Dermis microvascular lymphatic vessel endothelial cell (primary cell): ENCODE measurements around the gene RPN2. TPM values are rescaled to one million over a fixed set of nuclear protein-coding genes. Genes with fewer than 3 reads are reported as not detected.

Experiments used
- DNase-seq, 2 donors: peaks; one replicate each; pipeline versions ENCODE4 v3.0.0 to v3.0.0-alpha.2; 2010; ENCODE audit warnings: low read depth in 2 of 2
- total RNA-seq: library from RNA; depleted of rRNA; stranded (reverse); fragments of >200 nt; gene quantifications from 2 replicates; pipeline ENCODE4 v1.2.1, GENCODE V29; 2014

The RPN2 gene
- total RNA-seq, 1 donor from 2014 or later: 189 TPM

GRCh38 chr20:37185686-37186085 is 6.6 kb downstream of the RPN2 start:
- no peak for DNase-seq

- no peak for DNase-seq
Observed at GRCh38 chr20:37188787-37189186, 9.7 kb downstream of the RPN2 start.

GRCh38 chr20:37189416-37190016 is 10.4 kb downstream of the RPN2 start:
- DNase-seq: peak in 1 of 2 donors; percentile 26

- no peak for DNase-seq
Observed at GRCh38 chr20:37190354-37191112, 11.4 kb downstream of the RPN2 start.

- peak; percentile 27 to 83 for DNase-seq
Observed at GRCh38 chr20:37192137-37192854, 13.2 kb downstream of the RPN2 start.

- DNase-seq: no peak
Observed at GRCh38 chr20:37193226-37193625, 14.1 kb downstream of the RPN2 start.

- no peak for DNase-seq
Observed at GRCh38 chr20:37193821-37194220, 14.7 kb downstream of the RPN2 start.

GRCh38 chr20:37194621-37195417 is 15.7 kb downstream of the RPN2 start:
- peak in 1 of 2 donors; percentile 78 for DNase-seq

GRCh38 chr20:37198932-37199660 is 20.0 kb downstream of the RPN2 start:
- no peak for DNase-seq

GRCh38 chr20:37200376-37200775 is 21.2 kb downstream of the RPN2 start:
- no peak for DNase-seq

- no peak for DNase-seq
Observed at GRCh38 chr20:37200926-37201826, 22.0 kb downstream of the RPN2 start.

GRCh38 chr20:37201827-37202162 is 22.7 kb downstream of the RPN2 start:
- DNase-seq: no peak

- DNase-seq: peak in 1 of 2 donors; percentile 66
Observed at GRCh38 chr20:37202267-37202943, 23.3 kb downstream of the RPN2 start.

GRCh38 chr20:37204056-37204455 is 24.9 kb downstream of the RPN2 start:
- no peak for DNase-seq

GRCh38 chr20:37205130-37205529 is 26.0 kb downstream of the RPN2 start:
- no peak for DNase-seq

- DNase-seq: no peak
Observed at GRCh38 chr20:37205794-37206193, 26.7 kb downstream of the RPN2 start.

GRCh38 chr20:37207171-37207570 is 28.0 kb downstream of the RPN2 start:
- no peak for DNase-seq

GRCh38 chr20:37209193-37209592 is 30.1 kb downstream of the RPN2 start:
- DNase-seq: no peak

- DNase-seq: no peak
Observed at GRCh38 chr20:37209661-37210314, 30.7 kb downstream of the RPN2 start.
